ENCODE data around the gene PTPRS. TPM values are rescaled to one million over a fixed set of nuclear protein-coding genes. Genes with fewer than 3 reads are reported as not detected.

The PTPRS gene
- total RNA-seq, 1 donor from 2014 or later: 107 TPM

DNA sequence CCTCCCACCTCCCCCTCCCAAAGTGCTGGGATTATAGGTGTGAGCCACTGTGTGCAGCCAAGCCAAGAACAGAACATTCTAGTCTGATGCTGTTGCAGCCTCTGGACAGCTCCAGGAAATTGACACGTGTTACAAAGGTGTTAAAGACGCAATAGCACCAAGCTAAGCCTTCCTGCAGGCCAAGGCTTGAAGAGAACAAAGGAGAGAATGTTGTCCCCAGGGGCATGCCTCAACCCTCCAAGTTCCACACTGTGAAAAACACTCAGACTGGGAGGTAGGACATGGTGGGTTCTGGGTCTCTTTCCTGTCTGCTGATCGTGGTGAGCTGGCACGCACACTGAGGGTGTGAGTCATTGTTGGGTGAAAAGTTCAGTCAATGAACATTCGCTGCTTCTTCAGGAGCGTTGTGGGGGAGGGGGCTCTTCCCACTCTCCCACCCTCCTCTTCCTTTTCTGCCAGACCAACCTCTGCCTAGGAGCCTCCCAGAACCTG lies 5.3 kb upstream of the PTPRS start:
- H3K36me3 ChIP-seq: no peaks in the 10 kb centered on the region
- peaks cover 20% of the 10 kb centered on the region for H3K27me3 ChIP-seq (ENCODE audit: low read depth)
- H3K27ac ChIP-seq: no peak overlapping the region
- H3K4me1 ChIP-seq: no peaks in the 10 kb centered on the region
- ATAC-seq (no peak), DNase-seq (no peak)
- TF ChIP-seq, protein P1, sequence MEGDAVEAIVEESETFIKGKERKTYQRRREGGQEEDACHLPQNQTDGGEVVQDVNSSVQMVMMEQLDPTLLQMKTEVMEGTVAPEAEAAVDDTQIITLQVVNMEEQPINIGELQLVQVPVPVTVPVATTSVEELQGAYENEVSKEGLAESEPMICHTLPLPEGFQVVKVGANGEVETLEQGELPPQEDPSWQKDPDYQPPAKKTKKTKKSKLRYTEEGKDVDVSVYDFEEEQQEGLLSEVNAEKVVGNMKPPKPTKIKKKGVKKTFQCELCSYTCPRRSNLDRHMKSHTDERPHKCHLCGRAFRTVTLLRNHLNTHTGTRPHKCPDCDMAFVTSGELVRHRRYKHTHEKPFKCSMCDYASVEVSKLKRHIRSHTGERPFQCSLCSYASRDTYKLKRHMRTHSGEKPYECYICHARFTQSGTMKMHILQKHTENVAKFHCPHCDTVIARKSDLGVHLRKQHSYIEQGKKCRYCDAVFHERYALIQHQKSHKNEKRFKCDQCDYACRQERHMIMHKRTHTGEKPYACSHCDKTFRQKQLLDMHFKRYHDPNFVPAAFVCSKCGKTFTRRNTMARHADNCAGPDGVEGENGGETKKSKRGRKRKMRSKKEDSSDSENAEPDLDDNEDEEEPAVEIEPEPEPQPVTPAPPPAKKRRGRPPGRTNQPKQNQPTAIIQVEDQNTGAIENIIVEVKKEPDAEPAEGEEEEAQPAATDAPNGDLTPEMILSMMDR (IDR thresholded peaks at IDR 0.05): no peak
- H3K4me3 ChIP-seq: no peak overlapping the region
- H3K9me3 ChIP-seq: no peaks in the 10 kb centered on the region
- intact Hi-C loops (cut with DNase I): no loop called here

DNA sequence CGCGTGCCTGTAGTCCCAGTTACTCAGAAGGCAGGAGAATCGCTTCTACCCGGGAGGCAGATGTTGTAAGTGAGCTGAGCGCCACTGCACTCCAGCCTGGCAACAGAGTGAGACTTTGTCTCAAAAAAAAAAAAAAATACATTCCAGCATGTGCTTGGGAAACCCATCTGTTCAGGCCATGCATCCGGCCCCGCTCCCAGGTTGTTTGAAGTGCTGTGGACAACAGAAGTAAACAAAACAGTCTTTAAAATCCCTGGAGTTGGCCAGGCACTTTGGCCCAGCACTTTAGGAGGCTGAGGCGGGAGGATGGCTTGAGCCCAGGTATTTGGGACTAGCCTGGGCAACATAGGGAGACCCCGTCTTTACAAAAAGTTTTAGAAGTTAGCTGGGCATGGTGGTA lies 3.2 kb upstream of the PTPRS start:
- H3K27ac ChIP-seq: no peak overlapping the region
- no peak for DNase-seq
- TF ChIP-seq, protein P1 (IDR thresholded peaks at IDR 0.05): no peak

DNA sequence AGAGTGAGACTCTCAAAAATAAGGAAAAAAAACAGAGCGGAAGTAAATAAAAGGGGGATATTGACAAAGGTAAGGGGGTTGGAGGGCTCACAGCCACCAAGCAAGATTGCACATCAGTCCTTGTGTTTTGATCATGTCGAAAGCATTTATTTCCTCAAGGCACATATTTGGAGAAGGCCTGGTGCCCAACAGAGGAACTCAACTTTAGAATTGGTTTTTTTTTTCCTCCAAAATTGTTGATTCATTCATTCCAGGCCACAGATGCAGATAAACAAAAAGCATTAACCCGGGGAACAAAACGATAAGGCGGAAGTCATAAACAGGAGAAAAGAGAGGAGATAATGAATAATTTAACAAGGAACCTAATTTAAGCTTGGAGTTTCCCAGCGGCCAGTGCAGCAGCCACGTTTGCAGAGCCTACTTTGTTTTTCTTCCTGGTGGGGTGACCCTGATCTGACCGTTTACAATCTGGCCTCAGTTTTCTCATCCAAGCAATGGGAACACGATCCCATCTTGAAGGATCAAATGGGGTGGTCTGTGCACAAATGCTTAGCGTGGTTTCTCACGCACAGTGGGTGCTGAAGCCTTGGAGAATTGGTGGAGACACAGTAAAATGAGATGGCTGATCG lies 2.1 kb upstream of the PTPRS start:
- DNase-seq: no peak
- intact Hi-C loops (cut with DNase I): no loop called here
- no peaks in the 10 kb centered on the region for H3K9me3 ChIP-seq
- peaks cover 43% of the 10 kb centered on the region for H3K27me3 ChIP-seq (ENCODE audit: low read depth)
- ATAC-seq: no peak
- H3K36me3 ChIP-seq: no peaks in the 10 kb centered on the region
- no peak overlapping the region for H3K27ac ChIP-seq
- peaks cover 11% of the 10 kb centered on the region for H3K4me1 ChIP-seq
- no peak overlapping the region for H3K4me3 ChIP-seq
- TF ChIP-seq, protein P1 (IDR thresholded peaks at IDR 0.05): no peak

More for the DNA sequence above, 3.2 kb upstream of the PTPRS start:
- H3K4me3 ChIP-seq: no peak overlapping the region
- H3K9me3 ChIP-seq: no peaks in the 10 kb centered on the region
- peaks cover 9% of the 10 kb centered on the region for H3K4me1 ChIP-seq
- peaks cover 31% of the 10 kb centered on the region for H3K27me3 ChIP-seq (ENCODE audit: low read depth)
- ATAC-seq: no peak
- intact Hi-C loops (cut with DNase I): no loop called here
- no peaks in the 10 kb centered on the region for H3K36me3 ChIP-seq

DNA sequence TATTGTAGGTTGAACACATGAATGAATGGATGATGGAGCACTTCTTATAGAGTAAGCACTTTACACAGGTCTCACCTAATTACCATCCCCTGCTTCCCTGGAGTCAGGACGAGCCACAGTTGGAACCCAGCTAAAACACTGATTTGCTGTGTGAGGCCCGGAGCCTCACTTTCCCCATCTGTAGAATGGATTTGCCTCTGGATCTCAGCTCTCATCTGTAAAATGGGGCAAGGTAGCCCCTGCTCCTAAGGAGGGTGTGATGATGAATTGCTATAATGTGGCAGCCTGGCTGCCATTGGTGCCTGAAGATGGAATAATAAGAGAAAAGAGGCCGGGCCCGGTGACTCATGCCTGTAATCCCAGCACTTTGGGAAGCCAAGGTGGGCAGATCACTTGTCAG lies 1.4 kb upstream of the PTPRS start:
- TF ChIP-seq, protein P1 (IDR thresholded peaks at IDR 0.05): no peak
- no peak for ATAC-seq
- no peaks in the 10 kb centered on the region for H3K9me3 ChIP-seq
- peaks cover 11% of the 10 kb centered on the region for H3K4me1 ChIP-seq
- intact Hi-C loops (cut with DNase I): no loop called here
- no peak for DNase-seq
- no peak overlapping the region for H3K4me3 ChIP-seq
- H3K36me3 ChIP-seq: no peaks in the 10 kb centered on the region
- peaks cover 50% of the 10 kb centered on the region for H3K27me3 ChIP-seq (ENCODE audit: low read depth)
- no peak overlapping the region for H3K27ac ChIP-seq

DNA sequence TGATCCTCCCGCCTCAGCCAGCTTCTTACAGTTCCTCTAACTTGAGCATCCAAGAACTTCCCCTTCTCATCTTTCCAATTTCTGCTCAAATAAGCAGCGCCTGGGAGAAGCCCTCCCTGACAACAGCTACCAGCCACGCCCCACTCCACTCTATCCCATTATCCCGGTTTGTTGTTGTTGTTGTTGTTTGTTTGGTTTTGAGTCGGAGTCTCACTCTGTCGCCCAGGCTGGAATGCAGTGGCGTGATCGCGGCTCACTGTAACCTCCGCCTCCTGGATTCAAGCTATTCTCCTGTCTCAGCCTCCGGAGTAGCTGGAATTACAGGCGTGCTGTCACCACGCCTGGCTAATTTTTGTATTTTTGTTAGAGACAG lies 822 bp upstream of the PTPRS start:
- no peak for DNase-seq
- H3K27me3 ChIP-seq (ENCODE audit: low read depth): peaks cover 53% of the 10 kb centered on the region
- ATAC-seq: no peak

More for the DNA sequence above, 822 bp upstream of the PTPRS start:
- no peaks in the 10 kb centered on the region for H3K9me3 ChIP-seq
- H3K36me3 ChIP-seq: no peaks in the 10 kb centered on the region
- intact Hi-C loops (cut with DNase I): no loop called here
- TF ChIP-seq, protein P1 (IDR thresholded peaks at IDR 0.05): no peak
- H3K4me3 ChIP-seq: no peak overlapping the region
- peaks cover 11% of the 10 kb centered on the region for H3K4me1 ChIP-seq
- no peak overlapping the region for H3K27ac ChIP-seq

Measured in lower lobe of right lung (tissue), 2 donors.